Measurements from ENCODE around the gene ICAM5. TPM values are rescaled to one million over a fixed set of nuclear protein-coding genes. Genes with fewer than 3 reads are reported as not detected.

Gene ICAM5
- total RNA-seq, 1 experiment from 2014 or later, result 0.79 TPM

- peaks cover 30% of the 10 kb centered on the region for H3K27me3 ChIP-seq (replicated peaks)
- DNase-seq (ENCODE audit: low read depth in 1 of 2, low spot score in 2 of 2), result peak in 1 of 2 experiments; percentile 37
- H3K4me3 ChIP-seq, result peak overlapping the region; percentile 36
- H3K4me1 ChIP-seq (replicated peaks), result peaks cover 42% of the 10 kb centered on the region
- H3K36me3 ChIP-seq, result no peaks in the 10 kb centered on the region
- no peak overlapping the region for H3K27ac ChIP-seq
- H3K9me3 ChIP-seq (replicated peaks), result no peaks in the 10 kb centered on the region; the same call in none of the 2 replicates
These were observed 1.9 kb downstream of the ICAM5 start for GRCh38 chr19:10291554-10292205.

DNA sequence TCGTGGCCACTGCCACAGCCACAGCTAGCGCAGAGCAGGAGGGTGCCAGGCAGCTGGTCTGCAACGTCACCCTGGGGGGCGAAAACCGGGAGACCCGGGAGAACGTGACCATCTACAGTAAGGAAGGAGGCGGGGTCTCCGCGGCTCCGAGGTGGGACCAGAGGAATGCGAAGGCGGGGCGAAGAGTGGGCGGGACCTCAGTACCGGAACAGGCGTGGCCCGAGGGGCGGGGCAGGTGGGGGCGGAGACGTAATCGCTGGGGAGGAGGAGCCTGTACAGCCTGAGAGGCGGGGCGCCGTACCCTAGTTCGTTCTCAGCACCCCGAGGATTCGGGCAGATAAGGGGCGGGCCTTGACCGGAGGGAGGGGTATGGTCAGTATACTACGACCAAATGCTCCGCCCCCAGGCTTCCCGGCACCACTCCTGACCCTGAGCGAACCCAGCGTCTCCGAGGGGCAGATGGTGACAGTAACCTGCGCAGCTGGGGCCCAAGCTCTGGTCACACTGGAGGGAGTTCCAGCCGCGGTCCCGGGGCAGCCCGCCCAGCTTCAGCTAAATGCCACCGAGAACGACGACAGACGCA lies 2.5 kb downstream of the ICAM5 start:
- peak overlapping the region; percentile 36 for H3K4me3 ChIP-seq
- H3K36me3 ChIP-seq, result no peaks in the 10 kb centered on the region
- peaks cover 30% of the 10 kb centered on the region for H3K27me3 ChIP-seq (replicated peaks)
- peaks cover 42% of the 10 kb centered on the region for H3K4me1 ChIP-seq (replicated peaks)
- no peaks in the 10 kb centered on the region; the same call in none of the 2 replicates for H3K9me3 ChIP-seq (replicated peaks)
- DNase-seq (ENCODE audit: low read depth in 1 of 2, low spot score in 2 of 2), result peak; percentile 68 to 94
- no peak overlapping the region for H3K27ac ChIP-seq

DNA sequence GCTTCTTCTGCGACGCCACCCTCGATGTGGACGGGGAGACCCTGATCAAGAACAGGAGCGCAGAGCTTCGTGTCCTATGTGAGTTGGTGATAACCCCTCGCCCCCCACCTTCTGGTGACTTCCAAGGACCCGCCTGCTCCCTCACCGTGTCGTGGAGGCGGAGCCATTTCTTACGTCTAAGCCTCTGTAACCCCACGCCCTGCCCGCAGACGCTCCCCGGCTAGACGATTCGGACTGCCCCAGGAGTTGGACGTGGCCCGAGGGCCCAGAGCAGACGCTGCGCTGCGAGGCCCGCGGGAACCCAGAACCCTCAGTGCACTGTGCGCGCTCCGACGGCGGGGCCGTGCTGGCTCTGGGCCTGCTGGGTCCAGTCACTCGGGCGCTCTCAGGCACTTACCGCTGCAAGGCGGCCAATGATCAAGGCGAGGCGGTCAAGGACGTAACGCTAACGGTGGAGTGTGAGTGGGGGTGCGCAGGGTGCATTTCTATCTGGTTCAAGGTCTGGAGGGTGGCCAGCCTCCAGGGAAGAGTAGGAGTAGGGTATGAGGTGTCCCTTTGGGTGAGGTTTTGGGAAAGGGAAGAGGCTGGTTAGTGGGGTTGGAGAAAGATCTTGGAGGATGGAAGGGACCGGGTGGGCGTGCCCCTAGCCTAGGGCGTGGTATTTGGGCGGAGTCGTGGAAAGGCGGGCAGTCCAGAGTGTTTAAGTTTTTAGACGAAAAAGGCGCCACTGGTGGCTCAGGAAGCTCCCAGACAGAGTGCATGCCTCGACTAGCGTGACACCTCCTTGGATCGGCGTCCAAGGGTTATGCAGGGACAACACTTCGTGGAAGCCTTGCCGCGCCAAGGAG lies 3.3 kb downstream of the ICAM5 start:
- Histone ChIP-seq H3K9me3 (replicated peaks) (no peaks in the 10 kb centered on the region; the same call in none of the 2 replicates), H3K4me1 (replicated peaks) (peaks cover 42% of the 10 kb centered on the region), H3K36me3 (no peaks in the 10 kb centered on the region), H3K27ac (no peak overlapping the region), H3K27me3 (replicated peaks) (peaks cover 30% of the 10 kb centered on the region), H3K4me3 (peak overlapping the region; percentile 36)
- no peak for DNase-seq (ENCODE audit: low read depth in 1 of 2, low spot score in 2 of 2)

- Histone ChIP-seq H3K27me3 (replicated peaks) (peaks cover 30% of the 10 kb centered on the region), H3K36me3 (no peaks in the 10 kb centered on the region), H3K4me3 (no peak overlapping the region), H3K4me1 (replicated peaks) (peaks cover 40% of the 10 kb centered on the region), H3K27ac (no peak overlapping the region), H3K9me3 (replicated peaks) (no peaks in the 10 kb centered on the region; the same call in none of the 2 replicates)
- no peak for DNase-seq (ENCODE audit: low read depth in 1 of 2, low spot score in 2 of 2)
These were observed 4.0 kb downstream of the ICAM5 start for GRCh38 chr19:10293637-10294367.

DNA sequence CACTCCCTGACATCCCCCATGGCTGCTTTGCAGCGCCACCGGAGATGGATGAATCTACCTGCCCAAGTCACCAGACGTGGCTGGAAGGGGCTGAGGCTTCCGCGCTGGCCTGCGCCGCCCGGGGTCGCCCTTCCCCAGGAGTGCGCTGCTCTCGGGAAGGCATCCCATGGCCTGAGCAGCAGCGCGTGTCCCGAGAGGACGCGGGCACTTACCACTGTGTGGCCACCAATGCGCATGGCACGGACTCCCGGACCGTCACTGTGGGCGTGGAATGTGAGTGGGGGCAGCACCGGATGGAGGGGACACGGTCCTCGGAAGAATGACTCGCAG lies 4.6 kb downstream of the ICAM5 start:
- no peak for DNase-seq (ENCODE audit: low read depth in 1 of 2, low spot score in 2 of 2)
- Histone ChIP-seq H3K27me3 (replicated peaks) (peaks cover 28% of the 10 kb centered on the region), H3K9me3 (replicated peaks) (no peaks in the 10 kb centered on the region; the same call in none of the 2 replicates), H3K27ac (no peak overlapping the region), H3K36me3 (no peaks in the 10 kb centered on the region), H3K4me1 (replicated peaks) (peaks cover 35% of the 10 kb centered on the region), H3K4me3 (no peak overlapping the region)

DNA sequence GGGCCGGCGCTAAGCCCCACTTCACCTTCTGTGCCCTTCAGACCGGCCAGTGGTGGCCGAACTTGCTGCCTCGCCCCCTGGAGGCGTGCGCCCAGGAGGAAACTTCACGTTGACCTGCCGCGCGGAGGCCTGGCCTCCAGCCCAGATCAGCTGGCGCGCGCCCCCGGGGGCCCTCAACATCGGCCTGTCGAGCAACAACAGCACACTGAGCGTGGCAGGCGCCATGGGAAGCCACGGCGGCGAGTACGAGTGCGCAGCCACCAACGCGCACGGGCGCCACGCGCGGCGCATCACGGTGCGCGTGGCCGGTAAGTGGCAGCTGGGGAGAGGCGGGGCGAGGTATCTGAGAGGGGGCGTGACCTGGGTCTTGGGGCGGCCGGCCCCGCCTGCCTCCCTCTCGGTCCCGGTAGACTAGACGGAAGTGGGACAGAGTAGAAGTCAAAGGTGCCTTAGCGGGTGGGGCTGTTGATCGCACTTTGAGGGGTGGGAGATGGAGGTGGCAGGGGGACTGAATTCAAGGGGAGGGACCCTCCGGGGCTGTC lies 5.6 kb downstream of the ICAM5 start:
- Histone ChIP-seq H3K27ac (no peak overlapping the region), H3K4me1 (replicated peaks) (peaks cover 25% of the 10 kb centered on the region), H3K9me3 (replicated peaks) (no peaks in the 10 kb centered on the region; the same call in none of the 2 replicates), H3K27me3 (replicated peaks) (peaks cover 18% of the 10 kb centered on the region), H3K36me3 (no peaks in the 10 kb centered on the region), H3K4me3 (no peak overlapping the region)
- DNase-seq (ENCODE audit: low read depth in 1 of 2, low spot score in 2 of 2), result no peak

GRCh38 chr19:10295847-10296591 lies 6.3 kb downstream of the ICAM5 start:
- H3K4me1 ChIP-seq (replicated peaks), result peaks cover 18% of the 10 kb centered on the region
- no peaks in the 10 kb centered on the region for H3K36me3 ChIP-seq
- H3K27me3 ChIP-seq (replicated peaks), result peaks cover 11% of the 10 kb centered on the region
- no peak for DNase-seq (ENCODE audit: low read depth in 1 of 2, low spot score in 2 of 2)
- H3K4me3 ChIP-seq, result no peak overlapping the region
- H3K9me3 ChIP-seq (replicated peaks), result no peaks in the 10 kb centered on the region; the same call in none of the 2 replicates
- H3K27ac ChIP-seq, result no peak overlapping the region

DNA sequence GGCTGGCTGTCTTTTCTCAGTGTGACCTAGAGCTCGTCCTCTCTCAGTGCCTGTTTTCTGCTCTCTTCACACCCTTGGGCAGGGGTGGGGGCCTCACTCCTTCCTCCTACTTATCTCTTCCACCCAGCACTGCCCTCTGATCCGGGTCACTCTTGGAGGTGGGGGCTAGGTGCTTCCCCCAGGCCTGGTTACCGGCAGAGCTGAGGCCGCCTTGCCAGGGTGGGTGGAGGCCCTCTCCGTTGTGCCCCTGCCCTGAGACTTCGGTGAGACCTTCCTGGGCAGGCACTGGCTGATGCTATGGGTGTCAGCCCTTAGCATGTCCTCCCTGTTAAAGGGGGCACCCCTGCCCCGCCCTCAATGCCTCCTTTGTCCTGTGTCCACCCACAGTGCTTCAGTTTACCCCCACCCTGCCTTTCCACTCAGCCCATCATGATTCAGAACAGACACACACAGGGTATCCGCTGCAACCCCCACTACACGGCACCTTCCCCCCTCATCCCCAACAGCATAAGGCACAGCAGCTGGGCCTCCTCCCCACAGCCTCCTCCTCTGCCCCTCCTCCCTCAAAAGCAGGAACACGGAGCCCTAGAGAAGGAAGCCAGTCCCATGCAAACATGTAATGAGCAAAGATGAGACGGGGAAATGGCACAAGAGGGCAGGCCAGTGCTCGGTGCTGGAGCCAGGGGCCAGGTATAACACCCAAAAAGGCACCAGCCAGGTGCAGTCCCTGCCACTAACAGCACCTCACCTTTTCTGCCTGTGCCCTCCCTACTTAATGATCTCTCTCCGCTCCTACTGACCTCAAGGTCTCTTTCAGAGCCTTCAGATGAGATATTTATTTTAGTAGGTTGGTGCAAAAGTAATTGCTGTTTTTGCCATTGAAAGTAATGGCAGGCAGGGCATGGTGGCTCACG lies 10.1 kb downstream of the ICAM5 start:
- Histone ChIP-seq H3K27ac (no peak overlapping the region), H3K36me3 (no peaks in the 10 kb centered on the region), H3K9me3 (replicated peaks) (no peaks in the 10 kb centered on the region), H3K4me3 (no peak overlapping the region), H3K4me1 (replicated peaks) (peaks cover 15% of the 10 kb centered on the region), H3K27me3 (replicated peaks) (no peaks in the 10 kb centered on the region)
- DNase-seq (ENCODE audit: low read depth in 1 of 2, low spot score in 2 of 2), result no peak

DNA sequence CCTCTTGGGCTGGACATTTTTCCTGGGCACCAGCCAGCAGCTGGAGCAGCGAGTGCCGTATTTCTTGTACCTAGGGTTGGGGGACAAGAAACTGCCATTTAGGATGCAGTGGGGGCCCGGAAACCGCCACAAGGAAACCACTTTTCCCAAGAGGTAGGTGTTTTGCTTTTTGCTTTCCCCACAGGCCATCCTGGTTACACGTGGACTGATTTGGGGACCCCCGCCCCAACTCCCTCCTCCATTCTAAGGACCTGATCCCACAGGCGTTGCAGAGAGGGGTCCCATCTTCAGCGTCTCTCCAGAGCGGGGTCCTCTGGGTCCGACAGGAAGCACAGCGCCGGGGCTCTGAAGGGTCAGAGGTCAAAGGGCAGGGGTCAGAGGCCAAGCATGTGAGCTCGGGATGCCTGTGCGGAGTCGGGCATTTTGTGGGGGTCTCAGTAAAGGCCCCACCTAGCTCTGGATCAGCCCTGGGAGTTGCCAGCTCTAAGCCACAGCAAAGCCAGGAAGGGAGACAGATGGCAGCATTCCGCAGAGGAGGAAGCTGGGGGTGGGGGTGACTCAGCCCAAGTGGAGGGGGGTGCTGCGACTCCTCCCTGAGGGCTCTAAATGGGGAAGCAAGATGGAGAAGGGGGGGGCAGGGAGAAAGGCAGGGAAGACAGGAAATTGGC lies 15.5 kb downstream of the ICAM5 start:
- peaks cover 13% of the 10 kb centered on the region; the same call in 1 of the 2 replicates for H3K36me3 ChIP-seq
- no peak overlapping the region for H3K4me3 ChIP-seq
- no peaks in the 10 kb centered on the region for H3K9me3 ChIP-seq (replicated peaks)
- DNase-seq (ENCODE audit: low read depth in 1 of 2, low spot score in 2 of 2), result no peak
- H3K27me3 ChIP-seq (replicated peaks), result no peaks in the 10 kb centered on the region
- peaks cover 25% of the 10 kb centered on the region for H3K4me1 ChIP-seq (replicated peaks)
- peak overlapping the region; percentile 42; the same call in 1 of the 2 replicates for H3K27ac ChIP-seq

DNA sequence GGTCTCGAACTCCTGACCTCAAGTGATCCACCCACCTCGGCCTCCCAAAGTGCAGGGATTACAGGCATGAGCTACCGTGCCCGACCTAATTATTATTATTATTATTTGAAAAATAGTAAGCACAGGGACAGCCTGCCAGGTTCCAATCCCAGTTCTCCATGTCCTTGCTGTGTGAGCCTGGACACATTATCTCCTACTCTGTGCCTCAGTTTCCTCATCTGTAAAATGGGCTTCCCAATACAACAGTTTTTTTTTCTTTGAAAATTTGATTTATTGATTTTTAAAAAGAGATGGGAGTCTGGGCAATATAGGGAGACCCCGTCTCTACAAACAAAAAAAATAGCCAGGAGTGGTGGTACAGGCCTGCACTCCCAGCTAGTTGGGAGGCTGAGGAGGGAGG lies 16.6 kb downstream of the ICAM5 start:
- Histone ChIP-seq H3K9me3 (replicated peaks) (no peaks in the 10 kb centered on the region), H3K4me1 (replicated peaks) (peaks cover 25% of the 10 kb centered on the region), H3K4me3 (no peak overlapping the region), H3K27me3 (replicated peaks) (no peaks in the 10 kb centered on the region), H3K36me3 (peaks cover 13% of the 10 kb centered on the region; the same call in 1 of the 2 replicates), H3K27ac (no peak overlapping the region)
- no peak for DNase-seq (ENCODE audit: low read depth in 1 of 2, low spot score in 2 of 2)

- no peak for DNase-seq (ENCODE audit: low read depth in 1 of 2, low spot score in 2 of 2)
- no peak within 1 kb of the TSS for H3K27ac ChIP-seq
- peaks cover 14% of the 10 kb centered on the region for H3K4me1 ChIP-seq (replicated peaks)
- no peak within 1 kb of the TSS for H3K4me3 ChIP-seq
- no peaks in the 10 kb centered on the region for H3K27me3 ChIP-seq (replicated peaks)
- peaks cover 26% of the 10 kb centered on the region for H3K36me3 ChIP-seq
- no peaks in the 10 kb centered on the region for H3K9me3 ChIP-seq (replicated peaks)
These were observed 19.7 kb downstream of the ICAM5 start, which contains the start of gene ZGLP1 for GRCh38 chr19:10309423-10309822. ZGLP1 (minus strand) TSS chr19:10309815.

All from SJSA1 (cell line).